ENCODE data around the gene ZMIZ1.

DNA sequence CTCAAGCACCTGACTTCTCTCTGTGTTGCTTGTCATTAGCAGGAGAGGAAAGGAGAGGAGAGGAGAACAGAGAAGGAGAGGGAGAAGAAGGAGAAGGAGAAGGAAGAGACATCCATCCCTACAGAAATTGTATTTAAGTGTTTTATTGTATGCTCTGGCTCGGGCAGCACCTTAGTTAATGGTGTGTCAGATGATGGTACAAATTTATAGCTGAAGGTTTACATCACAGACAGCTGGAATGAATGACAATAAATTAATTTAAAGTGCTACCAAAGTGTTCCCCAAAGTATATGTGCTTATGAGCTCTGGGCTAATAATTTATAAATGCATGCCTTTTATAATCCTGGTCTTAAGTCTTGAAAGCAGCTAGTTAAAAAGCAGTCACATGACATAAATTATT is 38.1 kb upstream of the ZMIZ1 start:
- TF ChIP-seq, protein P1, sequence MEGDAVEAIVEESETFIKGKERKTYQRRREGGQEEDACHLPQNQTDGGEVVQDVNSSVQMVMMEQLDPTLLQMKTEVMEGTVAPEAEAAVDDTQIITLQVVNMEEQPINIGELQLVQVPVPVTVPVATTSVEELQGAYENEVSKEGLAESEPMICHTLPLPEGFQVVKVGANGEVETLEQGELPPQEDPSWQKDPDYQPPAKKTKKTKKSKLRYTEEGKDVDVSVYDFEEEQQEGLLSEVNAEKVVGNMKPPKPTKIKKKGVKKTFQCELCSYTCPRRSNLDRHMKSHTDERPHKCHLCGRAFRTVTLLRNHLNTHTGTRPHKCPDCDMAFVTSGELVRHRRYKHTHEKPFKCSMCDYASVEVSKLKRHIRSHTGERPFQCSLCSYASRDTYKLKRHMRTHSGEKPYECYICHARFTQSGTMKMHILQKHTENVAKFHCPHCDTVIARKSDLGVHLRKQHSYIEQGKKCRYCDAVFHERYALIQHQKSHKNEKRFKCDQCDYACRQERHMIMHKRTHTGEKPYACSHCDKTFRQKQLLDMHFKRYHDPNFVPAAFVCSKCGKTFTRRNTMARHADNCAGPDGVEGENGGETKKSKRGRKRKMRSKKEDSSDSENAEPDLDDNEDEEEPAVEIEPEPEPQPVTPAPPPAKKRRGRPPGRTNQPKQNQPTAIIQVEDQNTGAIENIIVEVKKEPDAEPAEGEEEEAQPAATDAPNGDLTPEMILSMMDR (tag by site-specific recombination; IDR thresholded peaks at IDR 0.05), result no peak
- no peak for TF ChIP-seq ZNF777 (tag by site-specific recombination; IDR thresholded peaks at IDR 0.05; ENCODE audit: borderline replicate concordance)

All from HEK293 (cell line).